Left forelimb (tissue), 1 donor: Measurements from ENCODE around the gene LAMA1.
"Not testable (repeated sequence)": the region's sequence is repeated elsewhere in the genome, so short reads cannot be mapped to it uniquely, and the experiment has no call there.

Experiments
- DNase-seq: peaks from one replicate; pipeline ENCODE4 v3.0.0-alpha.2; 2018; ENCODE audit warnings: low spot score

LAMA1 gene

DNA sequence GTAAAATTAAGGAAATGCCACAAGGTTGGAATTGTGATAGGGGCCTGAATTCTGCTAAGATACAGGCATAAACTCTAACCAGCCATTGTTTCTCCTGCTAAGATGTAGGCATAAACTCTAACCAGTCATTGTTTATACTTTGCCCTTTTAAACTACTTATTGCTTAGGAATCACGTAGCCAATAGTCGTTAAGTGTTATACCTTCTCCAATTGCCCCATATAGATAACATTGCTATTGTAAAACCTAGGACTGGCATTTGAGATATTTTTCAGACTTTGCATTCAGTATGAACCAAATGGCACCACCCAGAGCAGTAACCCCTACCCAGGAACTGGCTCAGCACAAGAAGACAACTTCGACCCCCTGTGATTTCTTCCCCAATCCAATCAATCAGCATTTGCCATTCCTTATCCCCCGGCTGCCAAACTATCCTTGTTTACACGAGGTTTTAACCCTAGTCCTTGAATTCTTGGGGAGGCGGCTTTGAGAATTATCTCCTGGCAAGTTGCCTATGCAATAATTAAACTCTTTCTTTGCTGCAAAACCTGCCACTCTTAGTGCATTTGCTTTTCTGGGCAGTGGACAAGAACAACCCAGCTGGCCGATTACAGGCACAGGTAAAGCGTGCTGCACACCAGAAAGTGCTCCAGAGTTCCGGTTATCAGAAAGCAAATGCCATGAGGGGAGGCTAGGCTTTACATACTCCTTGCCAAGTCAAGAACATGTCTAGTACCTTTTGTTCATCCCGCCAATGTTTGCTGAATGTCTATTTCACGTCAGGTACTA lies 167.6 kb downstream of the LAMA1 start:
- no peak for DNase-seq

DNA sequence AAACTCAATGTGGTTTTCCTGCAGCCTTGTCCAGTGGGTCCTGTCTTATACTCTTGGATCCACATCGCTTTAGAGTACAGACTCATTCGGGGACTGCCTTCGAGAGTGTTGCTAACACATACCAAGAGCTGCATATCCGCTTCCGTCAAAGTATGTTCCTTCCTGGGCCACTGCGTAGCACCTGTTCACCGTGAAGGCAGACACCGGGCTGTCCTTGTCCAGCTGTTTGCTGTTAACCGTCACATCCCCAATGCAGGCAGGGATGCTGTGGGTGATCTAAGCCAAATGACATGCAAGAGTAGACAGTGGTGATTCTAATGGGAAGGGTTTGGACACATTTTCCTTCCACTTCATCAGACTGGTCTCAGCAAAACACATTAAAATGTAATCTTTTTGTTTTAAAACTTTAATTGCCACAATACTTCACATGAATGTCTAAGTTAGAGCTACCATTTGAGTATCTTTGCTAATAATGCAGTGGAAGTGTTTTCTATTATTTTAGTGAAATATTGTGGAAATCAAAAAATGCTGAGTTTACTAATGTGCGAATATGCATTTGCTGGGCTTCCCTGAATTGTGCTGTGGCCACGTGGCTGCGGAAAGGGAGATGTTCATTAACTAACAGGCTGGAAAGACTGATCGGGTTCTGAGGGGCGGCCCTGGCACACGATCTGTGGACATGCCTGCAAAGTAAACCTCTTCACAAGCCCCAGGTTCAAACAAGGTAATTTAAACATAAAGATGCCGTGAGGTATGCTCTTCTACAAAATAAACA lies 169.1 kb downstream of the LAMA1 start:
- no peak for DNase-seq

DNA sequence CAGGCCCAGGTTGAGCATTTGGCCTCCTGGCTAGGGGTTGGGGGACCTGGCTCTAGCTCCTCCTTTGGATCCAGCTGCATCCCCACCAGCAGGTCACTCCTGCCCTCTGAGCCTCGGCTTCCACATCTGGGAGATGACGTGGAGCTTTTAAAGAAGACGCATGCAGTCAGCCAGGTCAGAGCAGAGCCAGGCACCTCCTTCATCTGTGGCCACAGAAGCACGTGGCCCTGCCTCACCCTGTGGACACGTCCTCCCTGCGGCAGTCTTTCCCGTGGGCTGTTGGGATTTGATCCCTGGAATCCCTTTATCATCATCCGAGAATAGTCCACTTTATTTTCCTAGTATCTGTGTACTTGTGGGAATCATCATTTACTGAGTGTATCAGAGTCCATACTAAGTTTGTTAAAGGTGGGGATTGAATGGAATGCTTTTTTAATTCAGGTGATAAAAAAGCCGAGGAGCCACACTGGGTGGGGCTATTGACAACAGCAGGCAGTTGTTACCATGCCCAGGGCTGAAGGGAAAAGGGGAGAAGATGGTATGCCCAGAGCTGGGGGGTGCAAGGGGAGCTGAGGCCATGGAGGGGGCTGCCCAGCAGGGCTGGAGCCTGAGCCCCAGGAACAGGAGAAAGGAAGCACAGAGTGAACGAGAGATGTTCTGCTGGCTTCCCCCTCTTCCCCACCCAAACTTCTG lies 170.1 kb downstream of the LAMA1 start:
- DNase-seq: no peak

DNA sequence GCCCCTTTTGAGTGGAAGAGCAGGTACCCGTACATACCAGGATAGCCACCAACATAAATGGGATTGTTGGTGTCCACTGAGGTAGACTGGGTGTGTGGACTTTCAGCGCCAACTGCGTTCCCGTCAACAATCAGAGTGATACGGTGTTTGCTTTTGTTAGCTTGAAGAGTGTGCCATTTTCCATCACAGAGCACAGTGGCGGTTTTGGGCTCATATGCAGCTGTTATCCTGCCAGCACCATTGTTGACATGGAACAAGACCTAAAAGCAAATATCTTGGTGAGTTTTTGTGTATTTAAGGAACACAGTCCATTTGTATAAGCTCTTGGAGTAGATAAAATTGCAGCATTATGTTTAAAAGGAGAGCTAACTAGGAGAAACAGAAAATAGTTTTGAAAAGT lies 174.5 kb downstream of the LAMA1 start:
- DNase-seq: no peak

DNA sequence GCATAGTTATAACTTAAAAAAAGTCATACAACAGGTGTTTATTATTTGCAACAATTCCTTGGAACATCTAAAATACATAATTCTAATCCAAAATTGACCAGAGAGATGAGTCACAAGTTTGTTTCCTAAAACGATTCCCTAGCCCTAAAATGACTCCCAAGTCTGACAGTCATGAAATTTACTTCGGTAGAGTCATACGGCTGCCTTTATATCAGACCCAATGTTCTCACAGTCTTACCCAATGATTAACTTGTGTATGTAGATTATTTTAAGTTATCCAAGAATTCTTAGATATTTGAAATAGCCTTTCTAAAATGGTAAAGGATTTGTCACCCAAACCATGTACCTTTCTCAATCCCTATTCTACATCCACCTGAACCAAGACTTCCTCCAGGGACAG lies 174.9 kb downstream of the LAMA1 start:
- no peak for DNase-seq

DNA sequence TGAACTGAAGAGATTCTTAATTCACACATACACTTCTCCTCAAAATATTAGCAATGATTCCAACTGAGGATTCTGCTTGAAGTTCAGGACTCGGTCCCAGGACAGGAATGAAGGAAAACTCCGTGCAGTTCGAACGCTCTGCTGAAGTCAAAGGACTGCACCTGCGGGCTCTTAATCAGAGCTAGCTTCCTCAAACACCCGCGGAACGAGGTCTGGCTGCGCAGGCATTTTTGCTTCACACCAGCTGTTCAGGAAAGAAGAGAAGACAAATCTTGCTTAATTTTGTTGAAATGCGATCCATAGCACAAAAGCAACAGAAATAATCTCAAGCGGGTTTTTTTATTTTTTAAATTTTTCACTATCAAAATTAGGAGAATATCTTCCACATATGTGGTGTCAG lies 175.6 kb downstream of the LAMA1 start:
- DNase-seq: no peak

DNA sequence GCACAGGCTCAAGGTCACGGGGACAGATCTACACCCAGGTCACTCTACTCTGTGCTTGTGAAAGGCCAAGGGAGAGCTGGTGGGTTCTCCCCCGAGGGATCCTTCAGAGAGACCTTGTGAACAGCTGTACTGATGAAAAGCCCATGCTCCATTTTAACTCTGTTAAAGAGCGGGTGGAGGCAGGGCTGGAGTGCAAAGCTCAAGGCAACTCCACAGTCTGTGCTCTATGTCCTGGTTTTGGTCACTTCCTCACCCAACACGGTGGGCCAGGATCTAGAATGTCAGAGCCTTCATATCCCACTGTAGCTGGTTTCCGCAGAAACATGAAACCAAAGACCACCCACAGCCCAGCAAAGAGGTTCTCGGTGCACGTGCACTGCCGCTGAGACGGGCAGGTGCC lies 177.1 kb downstream of the LAMA1 start:
- no peak for DNase-seq

DNA sequence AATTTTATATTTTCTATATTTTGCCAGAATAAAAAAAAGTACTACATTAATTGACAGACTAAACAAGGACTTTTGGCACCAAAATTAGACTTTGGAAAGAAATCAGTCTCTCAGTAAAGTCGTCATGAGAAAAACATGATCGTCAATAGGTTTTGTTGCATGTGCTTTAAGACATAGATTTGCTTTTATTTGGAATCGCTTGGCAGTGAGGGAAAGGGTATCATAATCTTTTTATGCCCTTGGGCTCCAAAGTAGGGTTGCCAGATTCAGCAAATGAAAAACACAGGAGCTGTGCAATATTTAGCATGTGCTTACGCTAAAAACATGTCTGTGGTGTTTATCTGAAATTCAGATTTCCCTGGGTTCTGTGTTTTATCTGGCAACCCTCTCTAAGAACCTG lies 177.6 kb downstream of the LAMA1 start:
- DNase-seq: no peak

DNA sequence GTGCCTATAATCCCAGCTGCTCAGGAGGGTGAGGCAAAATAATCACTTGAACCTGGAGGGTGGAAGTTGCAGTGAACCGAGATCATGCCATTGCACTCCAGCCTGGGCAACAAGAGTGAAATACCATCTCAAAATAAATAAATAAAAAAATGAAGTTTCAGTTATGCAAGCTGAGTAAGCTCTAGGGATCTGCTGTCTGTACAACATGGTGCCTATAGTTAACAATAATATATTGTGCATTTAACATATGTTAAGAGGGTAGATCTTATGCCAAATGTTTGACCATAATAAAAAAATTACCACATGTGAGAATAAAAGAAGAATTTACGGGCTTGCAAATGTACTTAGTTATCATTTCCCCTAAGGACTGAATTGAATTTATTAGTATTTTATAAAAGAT lies 179.2 kb downstream of the LAMA1 start:
- DNase-seq: not testable (repeated sequence)

DNA sequence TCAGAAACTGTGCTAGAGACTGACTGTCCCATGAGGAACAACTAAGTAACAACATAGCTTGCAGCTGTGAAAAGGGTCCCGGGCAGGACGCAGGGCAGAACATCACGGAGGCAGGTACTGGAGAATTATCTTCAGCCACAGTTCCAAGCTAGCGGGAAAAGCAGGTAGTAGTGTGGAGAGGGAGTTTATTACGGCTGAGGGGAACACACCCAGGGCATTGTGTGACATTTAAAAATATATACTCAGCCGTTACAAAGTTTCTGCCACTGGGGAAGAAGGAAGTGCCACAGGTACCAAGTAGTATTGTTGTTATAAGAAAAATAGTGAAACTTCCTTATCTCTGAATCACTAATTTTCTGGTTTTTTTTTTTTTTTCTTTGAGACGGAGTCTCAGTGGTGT lies 179.6 kb downstream of the LAMA1 start:
- DNase-seq: no peak

DNA sequence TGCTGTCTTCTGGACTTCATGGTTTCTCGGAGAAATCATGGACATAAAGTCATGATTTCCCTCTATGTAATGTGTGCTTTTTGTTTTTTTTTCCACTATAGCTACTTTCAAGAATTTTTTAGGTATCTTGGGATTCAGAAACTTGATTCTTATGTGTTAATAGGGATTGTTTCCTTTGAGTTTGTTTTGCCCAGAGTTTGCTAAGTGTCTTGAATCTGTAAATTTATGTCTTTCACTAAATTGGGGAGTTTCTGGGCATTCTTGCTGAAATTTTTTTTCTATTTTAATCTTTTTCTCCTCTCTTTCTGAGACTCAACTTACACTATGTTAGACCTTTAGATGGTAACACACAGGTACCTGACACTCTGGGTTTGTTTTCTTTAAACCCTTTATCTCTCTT lies 182.7 kb downstream of the LAMA1 start:
- DNase-seq: no peak

DNA sequence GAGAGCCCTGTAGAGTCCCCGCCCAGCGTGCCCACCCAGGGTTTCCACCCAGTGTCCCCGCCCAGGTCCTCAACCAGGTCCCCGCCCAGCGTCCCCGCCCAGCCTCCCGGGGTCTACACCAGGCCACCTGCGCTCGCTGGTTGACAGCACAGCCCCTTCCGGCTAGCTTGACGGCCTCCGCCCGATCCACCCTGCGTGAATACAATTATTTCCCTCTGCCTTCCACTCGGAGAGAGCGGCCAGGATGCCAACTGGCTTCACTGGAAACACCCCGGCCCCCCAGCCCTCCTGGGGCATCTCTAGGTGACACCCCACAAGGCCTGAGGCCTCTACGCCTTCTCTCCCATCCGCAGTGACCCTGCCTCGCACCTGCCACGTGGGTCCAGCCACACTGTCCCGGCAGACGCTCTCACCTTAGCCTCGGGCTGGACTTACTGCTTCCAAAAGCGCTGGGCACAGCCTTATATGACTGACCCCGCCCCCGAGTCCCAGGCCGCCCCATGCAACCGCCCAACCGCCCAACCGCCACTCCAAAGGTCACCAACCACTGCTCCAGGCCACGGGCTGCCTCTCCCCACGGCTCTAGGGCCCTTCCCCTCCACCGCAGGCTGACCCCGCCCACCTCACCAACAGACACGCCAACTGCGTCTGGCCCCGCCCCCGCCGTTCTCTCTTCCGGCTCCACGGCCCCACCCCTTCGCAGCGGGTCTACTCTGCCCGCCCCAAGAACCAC lies 188.1 kb downstream of the LAMA1 start:
- DNase-seq: no peak

DNA sequence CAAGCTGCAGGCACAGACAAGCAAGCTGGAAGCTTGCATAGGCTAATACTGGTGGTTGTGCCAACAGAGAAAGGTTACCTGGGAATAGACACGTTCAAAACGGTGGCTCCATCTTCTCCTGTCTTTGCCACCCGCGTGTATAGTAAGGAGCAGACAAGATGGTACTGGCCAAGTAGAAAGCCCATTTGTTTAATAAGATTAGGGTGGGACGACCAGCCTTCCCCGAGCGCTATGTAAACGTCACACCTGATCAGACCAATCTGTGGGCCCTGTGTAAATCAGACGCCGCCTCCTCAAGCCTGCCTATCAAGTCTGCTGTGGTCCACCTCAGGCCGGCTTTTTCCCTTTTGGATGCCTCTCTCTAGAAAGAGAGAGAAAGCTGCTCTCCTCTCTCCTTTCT lies 189.2 kb downstream of the LAMA1 start:
- no peak for DNase-seq

DNA sequence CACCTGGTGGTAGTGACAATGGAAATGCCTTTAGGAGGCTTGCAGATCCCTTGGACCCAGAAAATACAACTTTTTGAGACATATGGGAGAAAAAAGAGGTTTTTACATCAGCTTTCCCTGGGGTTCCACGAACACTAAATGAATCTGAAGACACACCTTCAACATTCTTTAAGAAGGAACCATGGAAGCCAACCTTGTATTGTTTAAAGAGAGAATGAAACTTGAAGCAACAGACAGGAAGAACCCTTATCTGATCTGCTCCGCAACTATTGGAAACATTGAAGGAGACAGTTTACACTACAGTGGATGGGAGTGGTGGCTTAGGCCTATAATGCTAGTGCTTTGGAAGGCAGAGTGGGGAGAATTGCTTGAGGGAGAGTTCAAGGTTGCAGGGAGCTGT lies 190.4 kb downstream of the LAMA1 start:
- no peak for DNase-seq

DNA sequence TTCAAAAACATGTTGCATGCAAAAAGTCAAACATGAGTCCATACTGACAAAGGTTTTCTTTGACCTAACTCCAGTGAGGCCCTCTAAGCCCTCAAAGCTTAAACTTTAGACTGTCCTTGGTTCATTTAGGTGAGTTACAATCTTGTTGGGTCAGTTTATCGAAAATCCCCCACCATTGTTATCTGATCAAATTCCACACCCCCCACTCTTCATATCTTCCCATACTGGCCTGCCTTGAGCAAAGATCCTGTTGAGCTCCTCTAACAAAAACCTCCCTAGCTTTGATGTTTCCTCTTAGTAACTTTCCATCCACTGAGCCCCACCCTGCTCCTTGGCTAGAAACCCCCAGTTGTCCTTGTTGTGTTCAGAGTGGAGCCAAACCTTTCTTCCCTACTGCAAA lies 194.4 kb downstream of the LAMA1 start:
- DNase-seq: no peak

DNA sequence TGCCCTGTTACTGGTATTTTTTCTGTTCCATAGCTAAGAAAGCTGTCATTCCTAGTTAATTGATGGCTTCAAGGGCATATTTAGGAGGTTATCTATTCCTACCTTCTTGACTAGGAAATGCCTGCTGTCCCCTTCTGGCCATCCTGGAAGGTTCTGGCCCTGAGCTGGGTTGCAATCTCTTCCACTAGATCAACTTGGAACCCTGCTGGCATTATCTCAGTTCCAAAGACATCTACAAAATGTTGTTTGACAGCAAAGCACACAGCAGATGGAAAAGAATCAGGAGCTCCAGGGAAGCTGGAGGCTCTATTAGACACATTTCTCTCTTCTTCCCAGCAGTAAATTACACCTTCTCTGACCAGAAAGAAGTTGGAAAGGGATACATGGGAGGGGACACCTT lies 196.0 kb downstream of the LAMA1 start:
- no peak for DNase-seq

DNA sequence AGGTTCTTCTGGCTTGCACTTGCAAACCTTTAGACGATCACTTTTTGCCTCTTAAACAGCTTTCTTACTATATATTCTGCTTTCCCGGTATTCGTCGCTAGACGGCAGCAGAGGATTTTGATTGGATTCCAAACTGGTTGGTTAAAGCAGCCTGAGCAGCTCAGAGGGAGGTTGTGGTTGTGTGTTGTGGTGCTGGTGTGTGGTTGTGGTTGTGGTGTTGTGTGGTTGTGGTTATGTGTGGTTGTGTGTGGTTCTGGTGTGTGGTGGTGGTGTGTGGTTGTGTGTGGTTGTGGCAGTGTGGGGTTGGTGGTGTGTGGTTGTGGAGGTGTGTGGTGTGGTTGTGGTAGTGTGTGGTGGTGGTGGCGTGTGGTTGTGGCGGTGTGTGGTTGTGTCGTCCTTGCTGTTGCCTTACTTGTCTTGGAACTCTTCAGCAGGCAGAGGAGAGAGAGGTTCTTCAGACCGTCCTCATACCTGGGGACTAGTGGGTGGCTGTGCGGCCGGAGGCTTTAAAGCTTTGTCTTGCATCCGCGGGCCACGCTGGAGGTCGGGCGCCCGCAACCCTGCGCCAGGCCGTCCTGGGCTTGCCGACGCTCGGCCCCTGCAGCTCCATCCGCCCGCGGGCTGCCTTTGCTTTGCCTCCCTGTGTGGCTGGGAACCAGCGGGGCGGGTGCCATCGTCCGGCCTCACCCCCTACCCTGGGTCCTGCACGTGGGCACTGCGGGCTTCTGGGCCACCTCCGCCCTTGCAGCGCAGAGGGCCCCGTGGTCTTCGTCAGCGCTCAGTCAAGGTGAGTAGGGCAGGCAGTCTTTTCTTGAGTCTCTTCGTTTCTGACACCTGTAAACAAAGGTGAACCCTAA lies 197.3 kb downstream of the LAMA1 start:
- no peak for DNase-seq

DNA sequence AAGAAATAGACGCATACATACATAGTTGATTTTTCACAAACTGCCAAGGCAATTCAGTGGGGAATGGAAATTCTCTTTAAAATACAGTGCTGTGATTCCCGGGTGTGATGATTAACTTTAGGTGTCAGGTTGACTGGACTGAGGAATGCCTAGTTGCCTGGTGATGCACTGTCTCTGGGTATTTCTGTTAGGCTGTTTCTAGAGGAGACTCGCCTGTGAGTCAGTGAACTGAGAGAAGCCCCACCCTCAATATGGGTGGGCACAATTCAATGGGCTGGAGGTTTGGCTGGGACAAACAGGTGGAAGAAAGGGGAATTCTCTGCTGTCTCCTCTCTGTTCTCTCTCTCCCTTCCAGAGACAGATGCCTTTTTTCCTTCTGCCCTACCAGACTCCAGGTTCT lies 200.5 kb downstream of the LAMA1 start:
- DNase-seq: no peak

DNA sequence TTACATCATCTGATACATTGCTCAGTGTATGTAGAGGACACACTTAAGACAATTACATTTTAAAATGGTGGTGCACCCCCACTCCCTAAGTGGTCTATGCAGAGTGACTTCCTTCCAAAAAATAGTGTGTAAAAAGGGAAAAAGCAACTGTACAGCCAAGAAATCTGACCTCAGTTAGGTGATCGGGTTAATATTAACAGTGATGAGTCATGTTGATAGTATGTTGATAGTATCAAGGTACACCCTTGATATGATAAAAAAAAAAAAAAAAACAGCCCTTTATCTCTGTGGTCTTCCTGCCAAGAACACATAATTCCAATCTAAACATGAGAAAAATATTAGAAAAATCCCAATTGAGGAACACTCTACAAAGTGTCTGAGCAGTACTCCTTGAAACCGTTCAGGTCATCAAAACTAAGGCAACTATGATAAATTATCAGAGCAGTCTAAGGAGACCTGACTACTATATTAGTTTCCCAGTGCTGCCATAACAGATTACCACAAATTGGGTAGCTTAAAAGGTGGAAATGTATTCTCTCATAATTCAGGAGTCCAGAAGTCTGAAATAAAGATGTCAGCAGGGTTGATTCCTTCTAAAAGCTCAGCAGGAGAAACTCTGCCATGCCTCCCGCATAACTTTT lies 216.2 kb downstream of the LAMA1 start:
- no peak for DNase-seq

DNA sequence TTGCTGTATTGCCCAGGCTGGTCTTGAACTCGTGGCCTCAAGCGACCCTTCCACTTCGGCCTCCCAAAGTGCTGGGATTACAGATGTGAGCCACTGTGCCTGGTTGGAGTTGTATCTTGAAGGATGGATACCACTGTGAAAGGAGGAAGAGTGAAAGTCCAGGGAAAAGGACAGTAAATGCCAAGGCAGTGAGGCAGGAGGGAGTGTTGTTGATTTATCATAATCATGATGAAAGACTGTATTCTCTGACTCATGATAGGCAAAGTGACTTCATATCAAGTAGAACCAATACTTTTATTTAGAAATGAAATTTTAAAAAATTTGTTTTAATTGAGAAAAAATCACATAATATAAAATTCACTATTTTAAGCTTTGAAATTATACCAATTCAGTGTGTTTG lies 225.8 kb downstream of the LAMA1 start:
- DNase-seq: no peak
